Activated gamma-delta T cell treated with anti-CD3 and anti-CD28 coated beads, Interleukin-2, amount 50 U/mL, for 16 hours (primary cell): ENCODE measurements around the gene FGF9.

Source experiments
- DNase-seq: peaks from one replicate; pipeline ENCODE4 v3.0.0-alpha.2; 2020; ENCODE audit warnings: low read depth

The FGF9 gene

GRCh38 chr13:21710163-21710562, 39.3 kb downstream of the FGF9 start:
- DNase-seq, result no peak

GRCh38 chr13:21717817-21718216, 46.9 kb downstream of the FGF9 start:
- DNase-seq, result no peak

GRCh38 chr13:21719463-21719862, 48.6 kb downstream of the FGF9 start:
- DNase-seq, result no peak

GRCh38 chr13:21723807-21724505, 53.1 kb downstream of the FGF9 start:
- no peak for DNase-seq

GRCh38 chr13:21730186-21730880, 59.5 kb downstream of the FGF9 start:
- DNase-seq, result no peak

GRCh38 chr13:21733475-21734263, 62.8 kb downstream of the FGF9 start:
- no peak for DNase-seq

GRCh38 chr13:21734961-21735360, 64.1 kb downstream of the FGF9 start:
- no peak for DNase-seq

- DNase-seq, result no peak
Observed at GRCh38 chr13:21735701-21736401, 65.0 kb downstream of the FGF9 start.

- no peak for DNase-seq
Observed at GRCh38 chr13:21736926-21737325, 66.1 kb downstream of the FGF9 start.

- no peak for DNase-seq
Observed at GRCh38 chr13:21738630-21739029, 67.8 kb downstream of the FGF9 start.

- DNase-seq, result no peak
Observed at GRCh38 chr13:21739771-21740170, 68.9 kb downstream of the FGF9 start.

- DNase-seq, result no peak
Observed at GRCh38 chr13:21741396-21741979, 70.6 kb downstream of the FGF9 start.

- DNase-seq, result no peak
Observed at GRCh38 chr13:21742096-21742495, 71.2 kb downstream of the FGF9 start.

GRCh38 chr13:21744149-21744548, 73.3 kb downstream of the FGF9 start:
- no peak for DNase-seq

GRCh38 chr13:21745307-21745706, 74.4 kb downstream of the FGF9 start:
- no peak for DNase-seq

GRCh38 chr13:21747456-21747855, 76.6 kb downstream of the FGF9 start:
- no peak for DNase-seq

- DNase-seq, result no peak
Observed at GRCh38 chr13:21748166-21748565, 77.3 kb downstream of the FGF9 start.

GRCh38 chr13:21749410-21749809, 78.5 kb downstream of the FGF9 start:
- no peak for DNase-seq

GRCh38 chr13:21752501-21752900, 81.6 kb downstream of the FGF9 start:
- no peak for DNase-seq

GRCh38 chr13:21753117-21753729, 82.3 kb downstream of the FGF9 start:
- no peak for DNase-seq
